ENCODE results near the gene KLHL2.
"Not testable (repeated sequence)": the region's sequence is repeated elsewhere in the genome, so short reads cannot be mapped to it uniquely, and the experiment has no call there.

The KLHL2 gene

DNA sequence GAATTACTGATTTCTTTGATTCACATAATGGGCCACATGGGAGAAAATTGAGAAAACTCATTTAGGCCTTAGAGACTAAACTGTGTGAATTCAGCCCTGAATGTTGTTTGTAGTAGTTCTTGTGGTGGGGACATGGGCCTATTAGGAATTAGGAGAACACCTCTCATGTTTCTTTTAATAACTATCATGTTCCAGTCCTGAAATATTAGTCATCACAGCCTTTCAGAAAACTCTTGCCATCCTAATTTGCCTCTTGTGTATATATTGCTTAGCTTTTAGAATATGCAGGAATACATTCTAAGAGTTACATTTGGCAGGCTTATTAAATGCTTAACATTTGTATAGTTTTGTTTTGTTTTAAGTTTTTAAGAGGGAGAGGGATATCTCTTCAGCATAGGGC lies 33.4 kb downstream of the KLHL2 start:
- H3K9me3 ChIP-seq (ENCODE audit: low read length); H3K4me1 ChIP-seq (ENCODE audit: insufficient read depth, low read length); H3K27me3 ChIP-seq (ENCODE audit: control insufficient read depth in 1 of 2, insufficient read depth in 2 of 2, low read length in 2 of 2); H3K27ac ChIP-seq (ENCODE audit: low read depth, low read length); H3K4me3 ChIP-seq (ENCODE audit: low read depth in 1 of 2, low read length in 2 of 2); H3K9ac ChIP-seq (ENCODE audit: low read length); H3K36me3 ChIP-seq (ENCODE audit: insufficient read depth, low read length): not testable (repeated sequence)

DNA sequence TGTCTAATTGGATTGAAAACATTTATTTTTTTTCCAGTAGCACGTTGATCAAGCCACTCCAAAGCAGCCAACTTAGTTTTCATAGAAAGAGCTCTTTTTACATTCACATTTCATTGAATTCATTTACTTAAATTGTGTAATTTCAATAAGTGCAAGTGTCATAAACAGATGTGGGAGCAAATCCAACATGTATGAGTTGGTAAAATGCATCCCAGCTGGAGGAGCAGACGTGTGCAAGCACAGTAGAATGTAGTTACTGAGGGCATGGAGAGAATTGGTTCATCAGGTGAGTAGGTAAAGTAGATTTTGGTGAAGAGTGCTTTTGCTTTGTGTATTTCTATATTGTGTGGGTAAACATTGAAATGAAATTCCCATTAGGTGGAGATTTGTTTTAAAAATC lies 36.8 kb downstream of the KLHL2 start:
- H3K27me3 ChIP-seq (ENCODE audit: control insufficient read depth in 1 of 2, insufficient read depth in 2 of 2, low read length in 2 of 2); H3K4me1 ChIP-seq (ENCODE audit: insufficient read depth, low read length); H3K4me3 ChIP-seq (ENCODE audit: low read depth in 1 of 2, low read length in 2 of 2); H3K9me3 ChIP-seq (ENCODE audit: low read length); H3K36me3 ChIP-seq (ENCODE audit: insufficient read depth, low read length); H3K27ac ChIP-seq (ENCODE audit: low read depth, low read length); H3K9ac ChIP-seq (ENCODE audit: low read length): not testable (repeated sequence)

DNA sequence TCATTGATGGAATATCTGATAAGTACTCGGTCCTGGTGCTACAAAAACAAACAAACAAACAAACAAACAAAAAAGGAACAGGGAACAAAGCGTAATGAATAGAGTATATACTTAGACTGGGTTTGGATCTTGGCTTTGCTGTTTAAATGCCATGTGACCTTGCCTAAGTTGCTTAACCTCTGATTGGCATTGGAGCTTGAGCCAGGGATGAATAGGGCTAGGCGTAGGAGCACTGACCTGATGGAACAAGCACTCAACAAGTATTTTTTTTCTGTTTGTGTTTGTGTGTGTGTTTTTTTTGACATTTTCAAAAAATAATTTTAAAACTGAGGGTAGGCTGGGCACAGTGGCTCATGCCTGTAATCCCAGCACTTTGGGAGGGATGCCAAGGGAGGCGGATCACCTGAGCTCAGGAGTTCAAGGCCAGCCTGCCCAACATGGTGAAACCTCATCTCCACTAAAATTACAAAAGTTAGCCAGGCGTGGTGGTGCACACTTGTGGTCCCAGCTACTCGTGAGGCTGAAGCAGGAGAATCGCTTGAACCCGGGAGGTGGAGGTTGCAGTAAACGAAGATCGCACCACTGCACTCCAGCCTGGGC lies 37.3 kb downstream of the KLHL2 start:
- not testable (repeated sequence) for H3K36me3 ChIP-seq (ENCODE audit: insufficient read depth, low read length); H3K27me3 ChIP-seq (ENCODE audit: control insufficient read depth in 1 of 2, insufficient read depth in 2 of 2, low read length in 2 of 2); H3K9ac ChIP-seq (ENCODE audit: low read length); H3K4me1 ChIP-seq (ENCODE audit: insufficient read depth, low read length); H3K27ac ChIP-seq (ENCODE audit: low read depth, low read length); H3K4me3 ChIP-seq (ENCODE audit: low read depth in 1 of 2, low read length in 2 of 2); H3K9me3 ChIP-seq (ENCODE audit: low read length)

DNA sequence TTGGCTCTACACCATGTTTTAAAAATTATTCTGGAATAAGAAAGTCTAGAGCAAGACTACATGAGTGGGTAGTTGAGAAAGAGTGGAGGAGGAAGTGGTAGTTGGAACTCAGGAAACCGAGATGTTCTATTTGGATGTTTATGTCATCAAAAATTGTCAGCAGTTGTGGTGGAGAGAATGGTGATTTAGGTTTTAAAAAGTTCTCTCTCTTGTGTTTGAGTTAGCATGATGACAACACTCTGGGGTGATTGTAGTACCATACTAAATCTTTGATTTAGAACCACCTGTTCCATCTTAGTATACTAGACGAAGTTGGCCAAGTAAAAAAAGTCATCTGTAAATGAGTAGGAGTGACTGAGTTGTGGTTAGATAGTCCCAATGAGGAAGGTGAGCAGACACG lies 40.7 kb downstream of the KLHL2 start:
- no peak overlapping the region for H3K4me3 ChIP-seq (ENCODE audit: low read depth in 1 of 2, low read length in 2 of 2)
- H3K9ac ChIP-seq (ENCODE audit: low read length): no peak overlapping the region
- H3K27me3 ChIP-seq (ENCODE audit: control insufficient read depth in 1 of 2, insufficient read depth in 2 of 2, low read length in 2 of 2): no peaks in the 10 kb centered on the region
- no peaks in the 10 kb centered on the region for H3K4me1 ChIP-seq (ENCODE audit: insufficient read depth, low read length)
- no peak overlapping the region for H3K27ac ChIP-seq (ENCODE audit: low read depth, low read length)
- no peaks in the 10 kb centered on the region for H3K9me3 ChIP-seq (ENCODE audit: low read length)
- no peaks in the 10 kb centered on the region for H3K36me3 ChIP-seq (ENCODE audit: insufficient read depth, low read length)

DNA sequence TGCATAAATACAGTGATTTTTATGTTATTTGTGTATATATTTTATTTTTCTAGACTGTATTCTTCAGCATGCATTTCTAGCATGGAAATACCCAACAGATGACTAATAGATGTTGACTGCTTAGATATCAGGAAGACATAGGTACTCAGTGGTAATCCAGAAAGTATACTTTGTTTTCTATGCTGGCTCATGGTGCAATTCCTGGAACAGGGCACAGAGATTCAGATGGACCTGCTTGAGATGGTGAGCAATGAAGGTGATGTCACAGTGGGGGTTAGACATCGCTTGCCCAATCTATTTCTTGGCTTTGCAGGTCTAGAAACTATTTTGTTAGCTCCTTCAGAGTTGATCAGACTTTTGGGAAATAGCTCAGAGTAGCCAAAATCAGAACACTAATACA lies 41.5 kb downstream of the KLHL2 start:
- H3K9me3 ChIP-seq (ENCODE audit: low read length); H3K36me3 ChIP-seq (ENCODE audit: insufficient read depth, low read length); H3K4me3 ChIP-seq (ENCODE audit: low read depth in 1 of 2, low read length in 2 of 2); H3K27ac ChIP-seq (ENCODE audit: low read depth, low read length); H3K9ac ChIP-seq (ENCODE audit: low read length); H3K4me1 ChIP-seq (ENCODE audit: insufficient read depth, low read length); H3K27me3 ChIP-seq (ENCODE audit: control insufficient read depth in 1 of 2, insufficient read depth in 2 of 2, low read length in 2 of 2): not testable (repeated sequence)

DNA sequence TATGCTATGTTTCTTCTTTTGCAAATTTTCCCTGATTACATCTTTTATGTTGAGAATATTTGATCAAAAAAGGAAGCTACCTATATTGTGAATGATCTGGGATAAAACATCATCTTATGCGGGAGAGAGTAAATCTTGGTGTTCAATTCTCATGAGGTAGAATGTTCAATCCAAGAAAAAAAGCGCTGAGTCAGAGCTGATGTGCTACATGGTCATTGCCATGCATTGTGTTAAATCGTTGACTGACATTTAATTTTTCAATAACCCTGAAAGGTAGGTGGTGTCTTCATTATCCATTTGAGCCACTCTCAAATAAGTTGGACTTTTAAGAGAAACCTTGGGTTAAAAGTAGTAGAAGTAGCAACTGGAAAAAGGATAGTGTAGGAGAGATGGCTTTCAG lies 47.4 kb downstream of the KLHL2 start:
- H3K4me1 ChIP-seq (ENCODE audit: insufficient read depth, low read length); H3K27ac ChIP-seq (ENCODE audit: low read depth, low read length): not testable (repeated sequence)

DNA sequence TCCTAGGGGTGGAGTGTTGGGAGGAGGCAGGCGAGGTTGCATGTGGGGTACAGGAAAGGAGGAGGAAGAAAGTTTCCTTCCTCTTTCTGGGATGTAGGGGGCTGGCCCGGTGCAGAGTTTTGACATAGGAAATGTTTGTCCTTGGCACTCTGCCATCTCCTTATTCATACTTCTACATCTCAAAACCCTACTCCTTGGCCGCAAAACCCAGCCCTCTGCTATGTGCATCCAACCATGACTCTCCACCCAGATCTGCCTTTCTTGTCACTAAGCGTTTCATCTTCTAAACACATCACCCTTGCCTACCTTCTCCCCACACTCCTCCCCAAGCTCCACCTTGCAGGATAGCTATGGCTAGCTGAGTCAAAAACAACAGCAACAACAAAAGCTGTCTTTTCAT lies 48.1 kb downstream of the KLHL2 start:
- not testable (repeated sequence) for H3K4me1 ChIP-seq (ENCODE audit: insufficient read depth, low read length); H3K9me3 ChIP-seq (ENCODE audit: low read length); H3K27ac ChIP-seq (ENCODE audit: low read depth, low read length); H3K27me3 ChIP-seq (ENCODE audit: control insufficient read depth in 1 of 2, insufficient read depth in 2 of 2, low read length in 2 of 2); H3K36me3 ChIP-seq (ENCODE audit: insufficient read depth, low read length); H3K4me3 ChIP-seq (ENCODE audit: low read depth in 1 of 2, low read length in 2 of 2); H3K9ac ChIP-seq (ENCODE audit: low read length)

More for the DNA sequence above, 47.4 kb downstream of the KLHL2 start:
- H3K9ac ChIP-seq (ENCODE audit: low read length); H3K4me3 ChIP-seq (ENCODE audit: low read depth in 1 of 2, low read length in 2 of 2); H3K9me3 ChIP-seq (ENCODE audit: low read length); H3K27me3 ChIP-seq (ENCODE audit: control insufficient read depth in 1 of 2, insufficient read depth in 2 of 2, low read length in 2 of 2); H3K36me3 ChIP-seq (ENCODE audit: insufficient read depth, low read length): not testable (repeated sequence)

DNA sequence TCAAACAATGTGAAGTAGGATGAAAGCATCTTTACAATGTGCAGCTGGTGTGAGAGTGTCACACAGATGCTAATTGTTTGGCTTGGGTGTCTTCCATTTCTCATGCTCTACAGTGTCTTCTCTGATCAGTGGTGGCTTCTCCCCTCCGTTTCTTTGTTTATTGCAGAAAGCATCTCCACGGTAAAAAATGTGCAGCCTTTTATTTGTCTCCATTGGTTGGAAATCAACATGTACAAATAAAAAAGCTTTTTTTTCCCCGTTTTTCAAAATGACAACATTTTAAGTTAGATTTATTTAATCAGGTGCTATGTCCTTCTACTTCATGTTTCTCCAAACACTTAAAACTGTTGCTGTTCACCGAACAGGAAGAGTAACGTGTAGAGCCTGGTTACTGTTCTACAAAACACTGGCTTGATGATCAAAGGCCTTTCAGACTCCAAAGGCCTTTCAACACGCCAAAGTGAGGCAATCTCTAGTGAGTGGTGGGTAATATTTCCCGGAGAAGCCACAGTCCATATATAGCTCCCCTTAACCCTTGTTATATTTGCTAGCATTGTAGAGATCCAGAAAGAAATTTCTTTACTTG lies 48.8 kb downstream of the KLHL2 start:
- H3K4me1 ChIP-seq (ENCODE audit: insufficient read depth, low read length); H3K4me3 ChIP-seq (ENCODE audit: low read depth in 1 of 2, low read length in 2 of 2); H3K36me3 ChIP-seq (ENCODE audit: insufficient read depth, low read length); H3K27me3 ChIP-seq (ENCODE audit: control insufficient read depth in 1 of 2, insufficient read depth in 2 of 2, low read length in 2 of 2); H3K9ac ChIP-seq (ENCODE audit: low read length); H3K27ac ChIP-seq (ENCODE audit: low read depth, low read length); H3K9me3 ChIP-seq (ENCODE audit: low read length): not testable (repeated sequence)

DNA sequence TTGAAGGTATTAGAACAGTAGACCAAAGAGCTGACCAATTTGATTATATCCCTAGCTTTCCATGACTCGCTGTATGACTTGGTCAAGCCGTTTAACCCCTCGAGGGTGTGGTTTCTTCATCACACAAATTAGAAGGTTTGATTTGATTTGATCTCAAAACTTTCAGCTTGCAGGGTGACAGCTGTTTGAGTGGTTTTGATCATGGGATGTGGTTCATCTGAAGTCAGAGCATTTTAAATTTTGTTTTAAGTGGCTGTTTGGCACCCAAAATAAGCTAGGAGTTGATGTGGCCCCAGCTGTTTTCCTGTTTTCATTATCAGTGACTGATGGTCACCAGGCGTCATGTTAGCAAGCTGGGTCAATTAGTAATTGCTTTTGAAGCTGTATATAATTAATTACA lies 52.4 kb downstream of the KLHL2 start:
- H3K36me3 ChIP-seq (ENCODE audit: insufficient read depth, low read length); H3K9me3 ChIP-seq (ENCODE audit: low read length); H3K4me1 ChIP-seq (ENCODE audit: insufficient read depth, low read length); H3K9ac ChIP-seq (ENCODE audit: low read length); H3K27me3 ChIP-seq (ENCODE audit: control insufficient read depth in 1 of 2, insufficient read depth in 2 of 2, low read length in 2 of 2); H3K27ac ChIP-seq (ENCODE audit: low read depth, low read length); H3K4me3 ChIP-seq (ENCODE audit: low read depth in 1 of 2, low read length in 2 of 2): not testable (repeated sequence)

DNA sequence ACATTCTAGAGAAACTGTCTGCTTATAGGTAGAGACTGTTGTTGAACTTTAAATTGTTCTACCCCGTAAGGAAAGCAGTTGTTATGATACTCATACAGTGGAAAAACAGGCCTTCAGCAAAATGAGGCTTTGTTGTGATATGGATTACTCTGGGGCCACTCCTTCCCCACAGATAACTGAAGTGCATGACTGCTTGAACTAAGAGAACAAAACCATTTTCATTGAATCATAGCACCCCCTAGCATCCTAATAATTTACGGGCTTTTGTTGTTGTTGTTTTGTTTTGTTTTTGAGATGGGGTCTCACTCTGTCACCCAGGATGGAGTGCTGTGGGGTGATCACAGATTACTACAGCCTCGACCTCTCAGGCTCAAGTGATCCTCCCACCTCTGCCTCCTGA lies 54.9 kb downstream of the KLHL2 start:
- H3K9ac ChIP-seq (ENCODE audit: low read length); H3K27me3 ChIP-seq (ENCODE audit: control insufficient read depth in 1 of 2, insufficient read depth in 2 of 2, low read length in 2 of 2); H3K36me3 ChIP-seq (ENCODE audit: insufficient read depth, low read length); H3K9me3 ChIP-seq (ENCODE audit: low read length); H3K4me3 ChIP-seq (ENCODE audit: low read depth in 1 of 2, low read length in 2 of 2); H3K4me1 ChIP-seq (ENCODE audit: insufficient read depth, low read length); H3K27ac ChIP-seq (ENCODE audit: low read depth, low read length): not testable (repeated sequence)

DNA sequence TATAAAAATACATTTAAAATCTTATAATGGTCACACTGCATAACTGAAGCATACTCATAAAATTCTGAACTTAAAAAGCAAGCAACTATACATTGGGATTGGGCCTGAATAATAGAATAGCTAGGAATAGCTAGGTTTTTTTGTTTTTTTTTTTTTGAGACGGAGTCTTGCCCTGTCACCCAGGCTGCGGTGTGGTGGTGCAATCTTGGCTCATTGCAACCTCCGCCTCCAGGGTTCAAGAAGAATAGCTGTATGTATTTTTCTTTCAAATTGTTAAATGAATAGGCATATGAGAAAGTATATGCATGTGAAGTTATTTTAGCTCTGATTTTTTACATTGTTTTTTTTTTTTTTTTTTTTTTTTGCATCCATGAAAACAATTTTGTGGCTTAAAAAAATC lies 56.1 kb downstream of the KLHL2 start:
- H3K27me3 ChIP-seq (ENCODE audit: control insufficient read depth in 1 of 2, insufficient read depth in 2 of 2, low read length in 2 of 2); H3K4me1 ChIP-seq (ENCODE audit: insufficient read depth, low read length); H3K27ac ChIP-seq (ENCODE audit: low read depth, low read length); H3K4me3 ChIP-seq (ENCODE audit: low read depth in 1 of 2, low read length in 2 of 2); H3K9me3 ChIP-seq (ENCODE audit: low read length); H3K9ac ChIP-seq (ENCODE audit: low read length); H3K36me3 ChIP-seq (ENCODE audit: insufficient read depth, low read length): not testable (repeated sequence)

DNA sequence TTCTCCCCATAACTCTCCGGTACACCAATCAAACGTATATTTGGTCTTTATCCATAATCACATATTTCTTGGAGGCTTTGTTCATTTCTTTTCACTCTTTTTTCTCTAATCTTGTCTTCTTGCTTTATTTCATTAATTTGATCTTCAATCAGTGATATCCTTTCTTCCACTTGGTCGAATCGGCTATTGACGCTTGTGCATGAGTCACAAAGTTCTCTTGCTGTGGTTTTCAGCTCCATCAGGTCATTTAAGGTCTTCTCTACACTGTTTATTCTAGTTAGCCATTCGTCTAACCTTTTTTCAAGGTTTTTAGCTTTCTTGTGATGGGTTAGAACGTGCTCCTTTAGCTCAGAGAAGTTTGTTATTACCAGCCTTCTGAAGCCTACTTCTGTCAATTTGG lies 62.6 kb downstream of the KLHL2 start:
- H3K4me1 ChIP-seq (ENCODE audit: insufficient read depth, low read length); H3K36me3 ChIP-seq (ENCODE audit: insufficient read depth, low read length); H3K9me3 ChIP-seq (ENCODE audit: low read length); H3K27ac ChIP-seq (ENCODE audit: low read depth, low read length); H3K4me3 ChIP-seq (ENCODE audit: low read depth in 1 of 2, low read length in 2 of 2); H3K9ac ChIP-seq (ENCODE audit: low read length); H3K27me3 ChIP-seq (ENCODE audit: control insufficient read depth in 1 of 2, insufficient read depth in 2 of 2, low read length in 2 of 2): not testable (repeated sequence)

Measured in muscle layer of colon (tissue), 2 donors.